ENCODE data around the gene FBL.

FBL gene

DNA sequence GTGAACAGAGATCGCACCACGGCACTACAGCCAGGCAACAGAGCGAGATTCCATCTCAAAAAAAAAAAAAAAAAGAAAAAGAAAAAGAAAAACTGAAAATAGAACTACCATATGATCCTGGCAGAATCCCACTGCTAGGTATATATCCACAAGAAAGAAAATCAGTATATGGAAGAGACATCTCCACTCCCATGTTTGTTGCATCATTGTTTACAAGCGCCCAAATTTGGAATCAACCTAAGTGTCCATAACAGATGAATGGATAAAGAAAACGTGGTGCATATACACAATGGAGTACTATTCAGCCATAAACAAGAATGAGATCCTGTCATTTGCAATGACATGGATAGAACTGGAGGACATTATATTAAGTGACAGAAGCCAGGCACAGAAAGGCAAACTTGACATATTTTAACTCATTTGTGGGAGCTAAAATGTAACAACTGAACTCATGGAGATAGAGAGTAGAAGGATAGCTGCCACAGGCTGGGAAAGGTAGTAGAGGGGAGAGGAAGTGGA is 38.3 kb downstream of the FBL start:
- H3K4me3 ChIP-seq (ENCODE audit: low read length) = no peak overlapping the region
- no peaks in the 10 kb centered on the region for H3K79me2 ChIP-seq (ENCODE audit: low read length)
- H3K9me3 ChIP-seq (replicated peaks; ENCODE audit: insufficient read depth, low read length) = no peaks in the 10 kb centered on the region
- no peaks in the 10 kb centered on the region for H3K9me2 ChIP-seq (replicated peaks; ENCODE audit: insufficient read depth, low read length)
- TF ChIP-seq EZH2phosphoT487 (IDR thresholded peaks at IDR 0.05; ENCODE audit: low read length) (no peak), EZH2 (optimal IDR thresholded peaks at IDR 0.05; ENCODE audit: low read depth, low read length) (no peak)
- TF ChIP-seq, protein P1, sequence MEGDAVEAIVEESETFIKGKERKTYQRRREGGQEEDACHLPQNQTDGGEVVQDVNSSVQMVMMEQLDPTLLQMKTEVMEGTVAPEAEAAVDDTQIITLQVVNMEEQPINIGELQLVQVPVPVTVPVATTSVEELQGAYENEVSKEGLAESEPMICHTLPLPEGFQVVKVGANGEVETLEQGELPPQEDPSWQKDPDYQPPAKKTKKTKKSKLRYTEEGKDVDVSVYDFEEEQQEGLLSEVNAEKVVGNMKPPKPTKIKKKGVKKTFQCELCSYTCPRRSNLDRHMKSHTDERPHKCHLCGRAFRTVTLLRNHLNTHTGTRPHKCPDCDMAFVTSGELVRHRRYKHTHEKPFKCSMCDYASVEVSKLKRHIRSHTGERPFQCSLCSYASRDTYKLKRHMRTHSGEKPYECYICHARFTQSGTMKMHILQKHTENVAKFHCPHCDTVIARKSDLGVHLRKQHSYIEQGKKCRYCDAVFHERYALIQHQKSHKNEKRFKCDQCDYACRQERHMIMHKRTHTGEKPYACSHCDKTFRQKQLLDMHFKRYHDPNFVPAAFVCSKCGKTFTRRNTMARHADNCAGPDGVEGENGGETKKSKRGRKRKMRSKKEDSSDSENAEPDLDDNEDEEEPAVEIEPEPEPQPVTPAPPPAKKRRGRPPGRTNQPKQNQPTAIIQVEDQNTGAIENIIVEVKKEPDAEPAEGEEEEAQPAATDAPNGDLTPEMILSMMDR (IDR thresholded peaks at IDR 0.05; ENCODE audit: low read length) = no peak
- H2AFZ ChIP-seq (ENCODE audit: low read length) = no peak overlapping the region
- no peak overlapping the region for H3K27ac ChIP-seq (ENCODE audit: low read length)
- H3F3A ChIP-seq (ENCODE audit: insufficient read depth, low read length) = no peaks in the 10 kb centered on the region
- no peaks in the 10 kb centered on the region for H3K27me3 ChIP-seq (replicated peaks; ENCODE audit: insufficient read depth, low read length)
- no peak overlapping the region for H3K4me2 ChIP-seq (ENCODE audit: low read depth, low read length)
- no peaks in the 10 kb centered on the region for H3K4me1 ChIP-seq (ENCODE audit: low read length)
- no peaks in the 10 kb centered on the region for H3K36me3 ChIP-seq (replicated peaks; ENCODE audit: insufficient read depth, low read length)
- H4K20me1 ChIP-seq (ENCODE audit: insufficient read depth, low read length) = no peaks in the 10 kb centered on the region
- no peak for DNase-seq
- no peak overlapping the region for H3K9ac ChIP-seq (ENCODE audit: low read length)

DNA sequence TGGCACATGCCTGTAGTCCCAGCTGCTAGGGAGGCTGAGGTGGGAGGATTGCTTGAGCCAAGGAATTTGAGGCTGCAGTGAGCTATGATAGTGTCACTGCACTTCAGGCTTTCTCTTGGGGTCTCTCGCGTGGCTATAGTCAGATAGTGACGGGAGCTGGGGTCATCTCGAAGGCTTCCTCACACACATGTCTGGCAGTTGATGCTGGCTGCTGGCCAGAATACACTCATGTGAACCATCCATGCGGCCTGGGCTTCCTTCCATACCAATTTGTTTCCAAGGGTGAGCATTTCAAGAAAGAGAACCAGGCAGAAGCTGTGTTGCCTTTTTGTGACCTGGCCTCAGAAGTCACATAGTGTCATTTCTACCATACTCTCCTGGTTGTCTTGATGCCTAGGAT is 41.1 kb downstream of the FBL start:
- H3K9ac ChIP-seq (ENCODE audit: low read length) = no peak overlapping the region
- no peaks in the 10 kb centered on the region for H3K79me2 ChIP-seq (ENCODE audit: low read length)
- no peaks in the 10 kb centered on the region for H3K4me1 ChIP-seq (ENCODE audit: low read length)
- no peak overlapping the region for H2AFZ ChIP-seq (ENCODE audit: low read length)
- DNase-seq = no peak
- no peaks in the 10 kb centered on the region for H3K9me3 ChIP-seq (replicated peaks; ENCODE audit: insufficient read depth, low read length)
- TF ChIP-seq EZH2phosphoT487 (IDR thresholded peaks at IDR 0.05; ENCODE audit: low read length) = no peak
- TF ChIP-seq, protein P1 (IDR thresholded peaks at IDR 0.05; ENCODE audit: low read length) = no peak
- no peak for TF ChIP-seq EZH2 (optimal IDR thresholded peaks at IDR 0.05; ENCODE audit: low read depth, low read length)
- H3K27ac ChIP-seq (ENCODE audit: low read length) = no peak overlapping the region
- no peaks in the 10 kb centered on the region for H3K27me3 ChIP-seq (replicated peaks; ENCODE audit: insufficient read depth, low read length)
- H3K4me3 ChIP-seq (ENCODE audit: low read length) = no peak overlapping the region
- H3K4me2 ChIP-seq (ENCODE audit: low read depth, low read length) = no peak overlapping the region
- H3K9me2 ChIP-seq (replicated peaks; ENCODE audit: insufficient read depth, low read length) = no peaks in the 10 kb centered on the region
- no peaks in the 10 kb centered on the region for H3F3A ChIP-seq (ENCODE audit: insufficient read depth, low read length)
- no peaks in the 10 kb centered on the region for H4K20me1 ChIP-seq (ENCODE audit: insufficient read depth, low read length)
- H3K36me3 ChIP-seq (replicated peaks; ENCODE audit: insufficient read depth, low read length) = no peaks in the 10 kb centered on the region

DNA sequence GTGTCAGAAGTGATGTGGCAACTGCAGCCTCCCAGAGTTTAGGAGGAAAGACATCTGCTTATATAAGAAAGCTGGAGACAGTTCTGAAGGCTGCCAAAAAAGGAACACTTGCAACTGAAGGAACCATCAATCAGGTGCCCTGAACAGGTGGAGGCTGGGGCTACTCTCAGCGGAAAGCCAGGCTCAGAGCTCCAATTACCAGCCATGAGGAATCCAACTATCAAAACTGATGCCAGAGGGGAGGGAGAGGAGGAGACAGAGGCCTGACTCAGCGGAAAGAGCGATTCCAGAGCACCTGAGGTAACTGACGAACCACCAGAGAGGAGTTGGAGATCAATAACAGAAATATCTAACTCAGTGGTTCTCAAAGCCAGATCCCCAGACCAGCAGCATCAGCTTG is 43.2 kb downstream of the FBL start:
- H3K9me2 ChIP-seq (replicated peaks; ENCODE audit: insufficient read depth, low read length) = no peaks in the 10 kb centered on the region
- no peaks in the 10 kb centered on the region for H4K20me1 ChIP-seq (ENCODE audit: insufficient read depth, low read length)
- H3K4me1 ChIP-seq (ENCODE audit: low read length) = no peaks in the 10 kb centered on the region
- no peak overlapping the region for H3K4me3 ChIP-seq (ENCODE audit: low read length)
- H3F3A ChIP-seq (ENCODE audit: insufficient read depth, low read length) = no peaks in the 10 kb centered on the region
- H3K27ac ChIP-seq (ENCODE audit: low read length) = no peak overlapping the region
- no peak for DNase-seq
- H3K9me3 ChIP-seq (replicated peaks; ENCODE audit: insufficient read depth, low read length) = no peaks in the 10 kb centered on the region
- no peak overlapping the region for H3K9ac ChIP-seq (ENCODE audit: low read length)
- TF ChIP-seq EZH2 (optimal IDR thresholded peaks at IDR 0.05; ENCODE audit: low read depth, low read length) (no peak), EZH2phosphoT487 (IDR thresholded peaks at IDR 0.05; ENCODE audit: low read length) (no peak)
- TF ChIP-seq, protein P1 (IDR thresholded peaks at IDR 0.05; ENCODE audit: low read length) = no peak
- H3K27me3 ChIP-seq (replicated peaks; ENCODE audit: insufficient read depth, low read length) = no peaks in the 10 kb centered on the region
- no peak overlapping the region for H2AFZ ChIP-seq (ENCODE audit: low read length)
- no peaks in the 10 kb centered on the region for H3K79me2 ChIP-seq (ENCODE audit: low read length)
- H3K4me2 ChIP-seq (ENCODE audit: low read depth, low read length) = no peak overlapping the region
- H3K36me3 ChIP-seq (replicated peaks; ENCODE audit: insufficient read depth, low read length) = no peaks in the 10 kb centered on the region

Data from MM.1S (cell line).